ENCODE results near the gene LBH. TPM values are rescaled to one million over a fixed set of nuclear protein-coding genes. Genes with fewer than 3 reads are reported as not detected.

The LBH gene
- total and polyA plus RNA-seq, 12 donors, result 35.9 to 204 (median 149) TPM

GRCh38 chr2:30287857-30288513 lies 56.7 kb downstream of the LBH start:
- H3K27ac ChIP-seq, result no peak overlapping the region
- TF ChIP-seq CTCF (IDR thresholded peaks at IDR 0.05), result no peak
- no peaks in the 10 kb centered on the region for H3K36me3 ChIP-seq
- ATAC-seq, result no peak
- WGBS, 2 donors, result 84 to 85% methylated on average over 4 of the region's 4 CpGs
- no peak for DNase-seq
- H3K27me3 ChIP-seq, result no peaks in the 10 kb centered on the region
- peaks cover 0 to 22% (median 4%) of the 10 kb centered on the region in 9 donors for H3K4me1 ChIP-seq
- H3K4me3 ChIP-seq, result no peak overlapping the region
- H3K9me3 ChIP-seq, result no peaks in the 10 kb centered on the region
- intact Hi-C loops (cut with DNase I), result no loop called here

GRCh38 chr2:30288561-30288960 lies 57.2 kb downstream of the LBH start:
- ATAC-seq, result no peak
- Histone ChIP-seq H3K27me3 (no peaks in the 10 kb centered on the region), H3K4me3 (no peak overlapping the region), H3K27ac (no peak overlapping the region), H3K9me3 (no peaks in the 10 kb centered on the region), H3K36me3 (no peaks in the 10 kb centered on the region), H3K4me1 (peaks cover 0 to 27% (median 10%) of the 10 kb centered on the region in 9 donors)
- WGBS, 2 donors, result 79 to 85% methylated on average over 2 of the region's 2 CpGs
- no peak for TF ChIP-seq CTCF (IDR thresholded peaks at IDR 0.05)
- intact Hi-C loops (cut with DNase I), result no loop called here
- no peak for DNase-seq

- ATAC-seq (peak; percentile 16 to 90 (median 48)), DNase-seq (no peak)
- Histone ChIP-seq H3K4me3 (no peak overlapping the region), H3K27ac (peak overlapping the region in 5 of 10 donors; percentile 32 to 68 (median 44)), H3K36me3 (no peaks in the 10 kb centered on the region), H3K27me3 (no peaks in the 10 kb centered on the region), H3K9me3 (no peaks in the 10 kb centered on the region), H3K4me1 (peaks cover 0 to 22% (median 10%) of the 10 kb centered on the region in 9 donors)
- no peak for TF ChIP-seq CTCF (IDR thresholded peaks at IDR 0.05)
- 62% methylated on average over 12 of the region's 12 CpGs for WGBS, 2 donors
- intact Hi-C loops (cut with DNase I), result no loop called here
Observed at GRCh38 chr2:30293303-30293921, 62.1 kb downstream of the LBH start.

GRCh38 chr2:30294133-30294532 lies 62.8 kb downstream of the LBH start:
- no peak for ATAC-seq
- TF ChIP-seq CTCF (IDR thresholded peaks at IDR 0.05), result no peak
- no peaks in the 10 kb centered on the region for H3K27me3 ChIP-seq
- intact Hi-C loops (cut with DNase I), result no loop called here
- H3K4me3 ChIP-seq, result no peak overlapping the region
- H3K9me3 ChIP-seq, result no peaks in the 10 kb centered on the region
- peaks cover 0 to 25% (median 8%) of the 10 kb centered on the region in 9 donors for H3K4me1 ChIP-seq
- no peaks in the 10 kb centered on the region for H3K36me3 ChIP-seq
- H3K27ac ChIP-seq, result peak overlapping the region in 5 of 10 donors; percentile 32 to 68 (median 44)
- DNase-seq, result no peak
- 94 to 97% methylated on average over 5 of the region's 5 CpGs for WGBS, 2 donors
